ENCODE data around the gene ATAD1. TPM values are rescaled to one million over a fixed set of nuclear protein-coding genes. Genes with fewer than 3 reads are reported as not detected.
"Not testable (repeated sequence)": the region's sequence is repeated elsewhere in the genome, so short reads cannot be mapped to it uniquely, and the experiment has no call there.

Gene ATAD1
- total and polyA plus RNA-seq, 7 donors, result 38.6 to 84.6 (median 58.5) TPM

DNA sequence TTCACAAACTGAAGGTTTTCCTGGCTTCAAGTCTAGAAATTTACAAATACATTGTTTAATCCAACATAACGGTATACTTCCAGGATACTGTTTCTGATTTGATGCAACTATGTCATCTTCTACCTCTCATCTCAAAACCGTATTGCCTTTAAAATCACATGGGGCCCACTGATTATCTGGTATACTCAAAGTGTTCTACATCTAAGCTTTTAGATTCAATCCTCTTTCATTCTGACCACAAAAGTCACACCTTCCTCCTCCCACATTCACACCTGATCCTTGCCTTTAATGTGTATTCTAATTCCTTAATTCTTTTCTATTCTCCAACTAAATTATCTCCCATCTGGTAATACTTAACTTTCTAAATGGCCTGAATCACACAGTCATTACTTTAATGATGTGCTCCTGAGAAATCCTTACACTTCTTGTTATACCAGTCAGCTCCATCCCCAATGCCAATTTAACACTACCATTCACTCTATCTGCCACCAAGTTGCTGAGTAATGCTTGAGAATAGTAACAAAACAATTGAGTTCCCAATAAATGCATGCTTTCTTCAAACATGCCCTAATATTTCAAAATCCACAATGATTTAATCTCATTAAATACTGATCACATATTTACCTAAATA is 13.0 kb downstream of the ATAD1 start:
- no peaks in the 10 kb centered on the region for H3K36me3 ChIP-seq (ENCODE audit: insufficient read depth in 1 of 2, low read depth in 1 of 2)
- TF ChIP-seq, protein P1, sequence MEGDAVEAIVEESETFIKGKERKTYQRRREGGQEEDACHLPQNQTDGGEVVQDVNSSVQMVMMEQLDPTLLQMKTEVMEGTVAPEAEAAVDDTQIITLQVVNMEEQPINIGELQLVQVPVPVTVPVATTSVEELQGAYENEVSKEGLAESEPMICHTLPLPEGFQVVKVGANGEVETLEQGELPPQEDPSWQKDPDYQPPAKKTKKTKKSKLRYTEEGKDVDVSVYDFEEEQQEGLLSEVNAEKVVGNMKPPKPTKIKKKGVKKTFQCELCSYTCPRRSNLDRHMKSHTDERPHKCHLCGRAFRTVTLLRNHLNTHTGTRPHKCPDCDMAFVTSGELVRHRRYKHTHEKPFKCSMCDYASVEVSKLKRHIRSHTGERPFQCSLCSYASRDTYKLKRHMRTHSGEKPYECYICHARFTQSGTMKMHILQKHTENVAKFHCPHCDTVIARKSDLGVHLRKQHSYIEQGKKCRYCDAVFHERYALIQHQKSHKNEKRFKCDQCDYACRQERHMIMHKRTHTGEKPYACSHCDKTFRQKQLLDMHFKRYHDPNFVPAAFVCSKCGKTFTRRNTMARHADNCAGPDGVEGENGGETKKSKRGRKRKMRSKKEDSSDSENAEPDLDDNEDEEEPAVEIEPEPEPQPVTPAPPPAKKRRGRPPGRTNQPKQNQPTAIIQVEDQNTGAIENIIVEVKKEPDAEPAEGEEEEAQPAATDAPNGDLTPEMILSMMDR (IDR thresholded peaks at IDR 0.05), result no peak
- no peaks in the 10 kb centered on the region for H3K27me3 ChIP-seq (ENCODE audit: insufficient read depth in 3 of 3, low read length in 2 of 3)
- H3K9me3 ChIP-seq, result no peaks in the 10 kb centered on the region
- intact Hi-C loops (cut with DNase I), result no loop called here
- no peak overlapping the region for H3K4me3 ChIP-seq
- WGBS, 3 donors, result 93 to 97% (median 93%) methylated on average over 2 of the region's 2 CpGs
- H3K4me1 ChIP-seq, result no peaks in the 10 kb centered on the region
- DNase-seq, result no peak
- ATAC-seq, result no peak
- no peak overlapping the region for H3K27ac ChIP-seq

DNA sequence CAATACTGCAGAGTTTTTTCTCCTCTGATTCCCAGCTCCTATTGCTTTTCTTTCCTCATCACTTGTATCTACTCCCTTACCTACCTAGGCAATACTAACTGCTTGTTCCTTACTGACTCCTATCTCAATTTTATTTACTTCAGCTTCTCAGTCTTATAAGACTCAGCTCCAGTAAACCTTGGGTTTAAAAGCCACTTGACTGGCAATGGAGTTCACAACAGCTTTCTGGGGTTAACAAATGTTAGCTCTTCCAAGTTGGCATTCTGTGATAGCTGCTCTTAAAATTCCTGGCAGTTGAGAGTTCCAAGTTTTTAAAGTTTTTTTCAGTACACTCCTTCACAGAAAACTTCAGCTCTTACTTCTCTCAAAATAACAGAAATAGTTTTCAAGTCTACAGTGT is 14.2 kb downstream of the ATAD1 start:
- intact Hi-C loops (cut with DNase I), result no loop called here
- Histone ChIP-seq H3K27me3 (ENCODE audit: insufficient read depth in 3 of 3, low read length in 2 of 3) (no peaks in the 10 kb centered on the region), H3K36me3 (ENCODE audit: insufficient read depth in 1 of 2, low read depth in 1 of 2) (no peaks in the 10 kb centered on the region), H3K4me1 (no peaks in the 10 kb centered on the region), H3K27ac (no peak overlapping the region), H3K4me3 (no peak overlapping the region), H3K9me3 (no peaks in the 10 kb centered on the region)
- ATAC-seq (no peak), DNase-seq (no peak)
- TF ChIP-seq, protein P1 (IDR thresholded peaks at IDR 0.05), result no peak

DNA sequence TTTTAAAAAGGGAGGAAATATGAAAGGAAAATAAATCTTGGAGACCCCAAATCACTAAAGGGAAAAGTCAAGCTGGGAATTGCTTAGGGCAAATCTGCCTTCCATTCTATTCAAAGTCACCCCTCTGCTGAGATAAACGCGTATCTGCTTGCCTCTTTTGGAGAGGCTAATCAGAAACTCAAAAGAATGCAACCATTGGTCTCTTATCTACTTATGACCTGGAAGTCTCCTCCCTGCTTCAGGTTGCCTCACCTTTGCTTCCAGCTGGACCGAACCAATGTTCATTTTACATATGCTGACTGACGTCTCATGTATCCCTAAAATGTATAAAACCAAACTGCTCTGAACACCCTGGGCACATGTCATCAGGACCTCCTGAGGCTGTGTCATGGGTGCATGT is 14.7 kb downstream of the ATAD1 start:
- Histone ChIP-seq H3K9me3 (no peaks in the 10 kb centered on the region), H3K27ac (no peak overlapping the region), H3K4me3 (no peak overlapping the region), H3K36me3 (ENCODE audit: insufficient read depth in 1 of 2, low read depth in 1 of 2) (no peaks in the 10 kb centered on the region), H3K27me3 (ENCODE audit: insufficient read depth in 3 of 3, low read length in 2 of 3) (no peaks in the 10 kb centered on the region), H3K4me1 (no peaks in the 10 kb centered on the region)
- intact Hi-C loops (cut with DNase I), result no loop called here
- ATAC-seq (no peak), DNase-seq (no peak)
- WGBS, 3 donors, result 96 to 100% (median 99%) methylated on average over 4 of the region's 4 CpGs
- TF ChIP-seq, protein P1 (IDR thresholded peaks at IDR 0.05), result no peak

DNA sequence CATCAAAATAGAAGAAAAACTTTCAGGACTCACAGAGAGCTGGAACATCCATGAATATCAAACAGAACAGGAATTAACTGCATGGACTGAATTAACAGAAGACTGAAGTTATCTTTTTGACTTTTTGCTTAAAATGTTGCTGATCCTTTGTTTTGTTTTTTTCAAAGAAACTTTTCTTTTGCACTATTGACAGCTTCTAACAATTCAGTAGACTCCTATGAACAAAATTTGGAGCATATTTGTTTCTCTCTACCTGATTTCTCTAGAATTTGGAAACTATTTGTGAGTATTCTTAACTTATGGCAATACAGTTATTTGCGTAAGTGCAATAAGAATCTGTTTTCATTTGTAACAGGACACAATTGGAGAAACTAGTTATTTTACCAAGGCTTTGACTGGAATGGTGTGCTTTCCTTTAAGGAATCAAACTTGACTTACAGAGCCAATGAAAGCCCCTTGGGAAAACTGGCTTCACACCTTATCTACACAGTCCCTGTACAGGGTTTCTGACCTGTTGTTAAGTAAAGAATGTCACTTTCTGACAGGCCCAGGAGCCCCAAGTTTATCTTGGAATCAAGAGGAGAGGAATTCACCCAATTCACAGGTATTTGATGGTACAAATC is 16.1 kb downstream of the ATAD1 start:
- H3K27me3 ChIP-seq (ENCODE audit: insufficient read depth in 3 of 3, low read length in 2 of 3); ATAC-seq; H3K9me3 ChIP-seq; H3K4me1 ChIP-seq; H3K27ac ChIP-seq; DNase-seq; H3K36me3 ChIP-seq (ENCODE audit: insufficient read depth in 1 of 2, low read depth in 1 of 2); intact Hi-C loops (cut with DNase I); H3K4me3 ChIP-seq: not testable (repeated sequence)
- 95 to 100% (median 96%) methylated on average over 1 of the region's 1 CpG for WGBS, 3 donors

DNA sequence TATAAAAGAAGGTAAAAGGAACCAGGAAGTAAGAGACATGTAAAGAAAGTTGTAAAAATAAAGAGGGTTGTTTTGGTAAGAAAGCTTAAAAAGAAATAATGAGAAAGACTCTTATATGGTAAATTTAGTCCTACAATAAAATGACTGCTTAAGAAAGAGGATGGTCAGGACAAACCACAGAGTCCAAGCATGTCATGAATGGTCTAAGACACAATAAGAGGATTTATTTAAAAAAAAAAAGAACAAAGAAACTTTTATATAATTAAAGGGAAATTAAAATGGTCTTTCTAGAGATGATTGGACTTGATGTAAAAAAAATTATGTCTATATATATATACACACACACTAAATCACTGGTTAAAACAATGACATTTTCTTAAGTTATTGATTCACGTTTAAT is 18.2 kb downstream of the ATAD1 start:
- peaks cover 0 to 3% of the 10 kb centered on the region in 2 donors for H3K36me3 ChIP-seq (ENCODE audit: insufficient read depth in 1 of 2, low read depth in 1 of 2)
- intact Hi-C loops (cut with DNase I), result no loop called here
- H3K27ac ChIP-seq, result no peak overlapping the region
- no peak for ATAC-seq
- 96 to 98% (median 96%) methylated on average over 1 of the region's 1 CpG for WGBS, 3 donors
- no peak overlapping the region for H3K4me3 ChIP-seq
- H3K27me3 ChIP-seq (ENCODE audit: insufficient read depth in 3 of 3, low read length in 2 of 3), result no peaks in the 10 kb centered on the region
- no peaks in the 10 kb centered on the region for H3K9me3 ChIP-seq
- no peak for DNase-seq
- peaks cover 2% of the 10 kb centered on the region for H3K4me1 ChIP-seq
- TF ChIP-seq, protein P1 (IDR thresholded peaks at IDR 0.05), result no peak

Measured in psoas muscle (tissue), 8 donors.